NCI-H1694 (cell line): ENCODE data around the gene TMA16.

Experiments
- DNase-seq: peaks from one replicate; lab custom pipeline; 2025; lab: John Stamatoyannopoulos, UW

The TMA16 gene

DNA sequence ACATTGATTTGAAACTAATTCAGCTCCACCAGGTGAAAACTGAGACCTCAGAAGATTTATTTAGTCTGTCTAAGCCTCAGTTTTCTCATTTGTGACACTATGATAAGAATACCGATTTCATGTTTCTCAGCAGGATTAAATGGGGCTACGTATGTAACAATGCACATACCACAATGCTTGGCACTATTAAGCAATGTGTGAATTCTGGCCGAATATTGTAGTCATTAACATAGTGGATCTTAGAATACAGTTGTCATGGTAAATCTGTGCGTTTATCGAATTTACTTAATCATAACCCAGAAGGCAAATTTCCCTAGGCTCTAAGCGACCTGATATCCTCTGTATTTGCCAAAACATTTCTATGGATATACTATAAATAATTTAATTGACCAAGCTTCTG lies 69.1 kb downstream of the TMA16 start:
- DNase-seq = no peak

DNA sequence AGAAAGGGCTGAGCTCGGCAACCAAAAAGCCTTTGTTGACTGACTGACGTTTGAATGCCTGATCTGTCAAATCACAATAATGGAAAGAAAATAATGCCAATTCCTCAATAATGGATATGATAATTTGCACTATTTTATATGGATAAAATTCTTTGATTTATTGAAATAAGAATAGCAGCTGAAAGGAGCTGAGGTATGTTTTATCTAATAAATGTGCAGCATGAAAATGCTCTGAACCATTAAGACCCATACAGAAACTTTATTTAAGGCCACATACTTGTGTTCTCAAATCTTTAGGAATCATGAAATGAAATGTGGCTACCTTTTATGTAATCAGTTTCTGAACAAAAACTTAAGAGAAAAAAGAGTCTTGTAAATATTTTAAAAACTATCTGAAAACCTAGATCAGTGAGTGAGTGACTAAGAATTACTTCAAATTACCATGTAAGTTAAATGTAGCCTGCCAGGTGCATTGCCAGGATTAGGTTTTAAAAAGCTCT lies 69.8 kb downstream of the TMA16 start:
- no peak for DNase-seq

DNA sequence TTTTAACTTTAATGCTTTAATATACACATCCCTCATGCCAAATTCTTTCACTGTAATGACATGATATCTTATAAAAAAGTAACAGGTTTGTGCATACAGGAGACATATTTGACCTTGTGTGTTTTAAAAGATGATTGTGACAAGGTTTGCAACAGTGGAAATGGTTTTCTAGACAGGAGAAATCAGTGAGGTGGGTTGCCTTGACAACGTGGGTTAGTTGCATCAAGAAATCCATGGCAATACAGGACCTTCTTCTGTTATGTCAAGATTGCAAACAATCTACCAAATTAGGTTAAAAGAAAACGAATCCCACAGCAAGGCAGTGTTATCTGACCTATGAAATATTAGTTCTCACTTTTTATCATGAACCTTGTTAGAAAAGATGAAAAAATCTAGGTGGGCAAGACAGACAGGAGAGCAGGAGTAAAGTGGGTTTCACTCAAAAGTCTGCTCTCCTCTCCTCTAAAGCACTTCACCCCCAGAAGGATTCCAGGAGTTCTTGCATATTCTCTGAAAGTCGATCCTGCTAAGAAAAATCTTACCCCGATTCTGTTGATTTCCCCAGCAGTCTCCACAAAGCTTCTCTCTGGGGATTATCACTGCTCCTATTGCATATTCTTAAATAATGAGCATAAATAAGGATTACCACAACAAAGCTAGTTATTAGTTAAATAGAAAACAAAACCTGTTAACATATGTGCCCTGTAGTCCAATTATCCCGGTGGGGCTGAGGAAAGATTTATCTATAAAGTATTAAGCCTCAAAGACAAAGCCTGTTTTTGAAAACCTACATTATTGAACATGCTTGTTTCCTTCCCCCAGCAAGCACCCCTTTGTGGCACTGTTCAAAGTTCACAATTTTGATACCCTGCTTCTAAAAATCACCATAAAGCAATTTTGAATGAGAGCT lies 71.0 kb downstream of the TMA16 start:
- DNase-seq = no peak

DNA sequence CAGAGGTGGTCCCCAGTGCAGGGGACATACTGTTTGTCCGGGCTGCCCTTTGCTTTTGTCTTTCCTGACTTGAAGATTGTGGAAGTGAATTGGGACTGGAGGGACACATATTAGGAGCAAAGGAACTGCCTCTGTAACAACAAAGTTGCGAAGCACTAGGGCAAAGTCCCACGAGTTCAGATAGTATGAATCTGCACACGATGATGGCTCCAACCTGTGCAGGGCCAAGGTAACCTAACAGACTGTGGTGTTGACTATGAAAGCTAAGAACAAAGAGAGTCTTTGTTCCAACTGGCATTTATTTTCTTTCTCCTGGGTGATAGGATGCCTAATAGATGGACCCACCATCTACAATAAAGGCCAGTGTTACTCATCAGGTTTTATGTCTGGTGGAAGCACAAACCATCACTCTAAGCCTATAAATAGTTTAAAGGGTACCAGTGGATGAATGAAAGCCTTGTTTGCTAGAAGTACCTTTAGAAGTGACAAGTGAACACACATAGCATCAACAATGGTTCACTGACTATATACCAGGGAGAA lies 71.8 kb downstream of the TMA16 start:
- no peak for DNase-seq

GRCh38 chr4:163568843-163569242 lies 74.4 kb downstream of the TMA16 start:
- DNase-seq = no peak
